Measurements from ENCODE around the gene MRM2. TPM values are rescaled to one million over a fixed set of nuclear protein-coding genes. Genes with fewer than 3 reads are reported as not detected.

The MRM2 gene
- total and polyA plus RNA-seq, 10 of the 15 experiments (the other 5 are each of a cell fraction or from before 2014, with no cell fraction given), result 43.2 to 128 (median 71.4) TPM

DNA sequence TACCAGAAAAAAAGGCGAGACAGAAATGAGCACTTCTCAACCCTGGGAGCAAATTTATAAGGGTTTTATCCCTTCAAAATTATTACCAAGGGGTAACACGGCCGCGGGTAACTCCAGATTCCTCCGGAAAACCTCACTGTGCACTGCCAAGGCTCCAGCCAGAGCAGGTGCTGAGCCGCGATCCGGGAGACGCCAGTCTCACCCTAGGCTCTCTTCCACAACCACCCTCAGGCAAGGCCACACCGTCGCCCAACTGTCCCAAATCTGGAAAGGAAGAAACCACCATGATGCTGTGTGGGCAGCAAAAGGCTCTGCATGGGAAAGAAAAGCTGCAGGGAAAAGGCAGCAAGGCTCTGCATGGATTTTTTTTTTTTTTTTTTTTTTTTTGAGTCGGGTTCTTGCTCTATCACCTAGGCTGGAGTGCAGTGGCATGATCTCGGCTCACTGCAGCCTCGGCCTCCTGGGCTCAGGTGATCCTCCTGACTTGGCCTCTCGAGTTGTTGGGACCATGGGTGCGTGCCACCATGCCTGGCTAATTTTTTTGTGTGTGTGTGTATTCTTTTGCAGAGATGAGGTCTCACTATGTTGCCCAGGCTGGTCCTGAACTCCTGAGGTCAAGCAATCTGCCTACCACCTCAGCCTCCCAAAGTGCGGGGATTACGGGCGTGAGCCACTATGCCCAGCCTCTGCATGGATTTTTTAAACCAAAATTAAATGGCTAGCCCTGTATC is 48.3 kb downstream of the MRM2 start:
- ChIA-PET SMC1A (ENCODE audit: uncharacterized antibody, unreplicated experiment) (interaction anchor here (1.5 kb wide), 1 partner anchor 12 kb away, joined by 5 read pairs; no protein-coding TSS in a partner anchor), CTCF (interaction anchor here (1.1 to 3.2 kb wide), 8 partner anchors 7 to 154 kb away, joined by 3 to 27 read pairs (median 8); no protein-coding TSS in a partner anchor), POLR2A (interaction anchor here (0.5 to 0.6 kb wide), 2 partner anchors 154 to 373 kb away, joined by 4 read pairs; no protein-coding TSS in a partner anchor), RAD21 (ENCODE audit: unreplicated experiment) (interaction anchor here (1.5 to 2.9 kb wide), 2 partner anchors 16 to 94 kb away, joined by 4 to 14 read pairs; no protein-coding TSS in a partner anchor)
- Histone ChIP-seq H3K27ac (ENCODE audit: control insufficient read depth, insufficient read depth) (no peak overlapping the region), H3K9ac (ENCODE audit: control insufficient read depth, insufficient read depth, low read length) (no peak overlapping the region), H3K27me3 (replicated peaks in 1 of 2; ENCODE audit: control insufficient read depth in 2 of 2, insufficient read depth in 2 of 2, low read length in 1 of 2) (no peaks in the 10 kb centered on the region), H3K79me2 (ENCODE audit: control insufficient read depth, insufficient read depth, low read length) (no peaks in the 10 kb centered on the region), H2AFZ (ENCODE audit: control insufficient read depth, low read depth, low read length) (no peak overlapping the region), H4K20me1 (ENCODE audit: control insufficient read depth, insufficient read depth) (no peaks in the 10 kb centered on the region), H3K9me3 (replicated peaks; ENCODE audit: control insufficient read depth, insufficient read depth, low read length) (peaks cover 6% of the 10 kb centered on the region; the same call in 2 of the 3 replicates), H3K4me3 (no peak overlapping the region), H3K36me3 (ENCODE audit: control insufficient read depth in 2 of 2, insufficient read depth in 2 of 2, low read length in 1 of 2) (peaks cover 8 to 20% of the 10 kb centered on the region in 2 experiments), H3K4me1 (ENCODE audit: control insufficient read depth, insufficient read depth, low read length) (no peaks in the 10 kb centered on the region), H3K4me2 (ENCODE audit: control insufficient read depth, insufficient read depth) (no peak overlapping the region)
- no peak for TF ChIP-seq SREBF1 (IDR thresholded peaks at IDR 0.05; ENCODE audit: low read length)
- no peak for TF ChIP-seq BMI1 (IDR thresholded peaks at IDR 0.05; ENCODE audit: borderline replicate concordance)
- no peak for TF ChIP-seq CREM (IDR thresholded peaks at IDR 0.05; ENCODE audit: low read depth)
- no peak for TF ChIP-seq GABPA (IDR thresholded peaks at IDR 0.05; ENCODE audit: low read depth)
- TF ChIP-seq TAF1 (IDR thresholded peaks at IDR 0.05; ENCODE audit: borderline replicate concordance, low read depth, low read length), result no peak
- TF ChIP-seq EGR1 (IDR thresholded peaks at IDR 0.05; ENCODE audit: borderline replicate concordance in 1 of 2, low read depth in 2 of 2, low read length in 2 of 2), result no peak
- TF ChIP-seq CBX3 (IDR thresholded peaks at IDR 0.05; ENCODE audit: borderline replicate concordance, low read depth), result no peak
- no peak for TF ChIP-seq RAD21 (IDR thresholded peaks at IDR 0.05; ENCODE audit: insufficient read depth, low read depth, low read length)
- TF ChIP-seq STAT1 (conservative IDR thresholded peaks at IDR 0.05), result no peak
- TF ChIP-seq, protein P1, sequence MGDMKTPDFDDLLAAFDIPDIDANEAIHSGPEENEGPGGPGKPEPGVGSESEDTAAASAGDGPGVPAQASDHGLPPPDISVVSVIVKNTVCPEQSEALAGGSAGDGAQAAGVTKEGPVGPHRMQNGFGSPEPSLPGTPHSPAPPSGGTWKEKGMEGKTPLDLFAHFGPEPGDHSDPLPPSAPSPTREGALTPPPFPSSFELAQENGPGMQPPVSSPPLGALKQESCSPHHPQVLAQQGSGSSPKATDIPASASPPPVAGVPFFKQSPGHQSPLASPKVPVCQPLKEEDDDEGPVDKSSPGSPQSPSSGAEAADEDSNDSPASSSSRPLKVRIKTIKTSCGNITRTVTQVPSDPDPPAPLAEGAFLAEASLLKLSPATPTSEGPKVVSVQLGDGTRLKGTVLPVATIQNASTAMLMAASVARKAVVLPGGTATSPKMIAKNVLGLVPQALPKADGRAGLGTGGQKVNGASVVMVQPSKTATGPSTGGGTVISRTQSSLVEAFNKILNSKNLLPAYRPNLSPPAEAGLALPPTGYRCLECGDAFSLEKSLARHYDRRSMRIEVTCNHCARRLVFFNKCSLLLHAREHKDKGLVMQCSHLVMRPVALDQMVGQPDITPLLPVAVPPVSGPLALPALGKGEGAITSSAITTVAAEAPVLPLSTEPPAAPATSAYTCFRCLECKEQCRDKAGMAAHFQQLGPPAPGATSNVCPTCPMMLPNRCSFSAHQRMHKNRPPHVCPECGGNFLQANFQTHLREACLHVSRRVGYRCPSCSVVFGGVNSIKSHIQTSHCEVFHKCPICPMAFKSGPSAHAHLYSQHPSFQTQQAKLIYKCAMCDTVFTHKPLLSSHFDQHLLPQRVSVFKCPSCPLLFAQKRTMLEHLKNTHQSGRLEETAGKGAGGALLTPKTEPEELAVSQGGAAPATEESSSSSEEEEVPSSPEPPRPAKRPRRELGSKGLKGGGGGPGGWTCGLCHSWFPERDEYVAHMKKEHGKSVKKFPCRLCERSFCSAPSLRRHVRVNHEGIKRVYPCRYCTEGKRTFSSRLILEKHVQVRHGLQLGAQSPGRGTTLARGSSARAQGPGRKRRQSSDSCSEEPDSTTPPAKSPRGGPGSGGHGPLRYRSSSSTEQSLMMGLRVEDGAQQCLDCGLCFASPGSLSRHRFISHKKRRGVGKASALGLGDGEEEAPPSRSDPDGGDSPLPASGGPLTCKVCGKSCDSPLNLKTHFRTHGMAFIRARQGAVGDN (IDR thresholded peaks at IDR 0.05), result no peak
- TF ChIP-seq, protein P2, sequence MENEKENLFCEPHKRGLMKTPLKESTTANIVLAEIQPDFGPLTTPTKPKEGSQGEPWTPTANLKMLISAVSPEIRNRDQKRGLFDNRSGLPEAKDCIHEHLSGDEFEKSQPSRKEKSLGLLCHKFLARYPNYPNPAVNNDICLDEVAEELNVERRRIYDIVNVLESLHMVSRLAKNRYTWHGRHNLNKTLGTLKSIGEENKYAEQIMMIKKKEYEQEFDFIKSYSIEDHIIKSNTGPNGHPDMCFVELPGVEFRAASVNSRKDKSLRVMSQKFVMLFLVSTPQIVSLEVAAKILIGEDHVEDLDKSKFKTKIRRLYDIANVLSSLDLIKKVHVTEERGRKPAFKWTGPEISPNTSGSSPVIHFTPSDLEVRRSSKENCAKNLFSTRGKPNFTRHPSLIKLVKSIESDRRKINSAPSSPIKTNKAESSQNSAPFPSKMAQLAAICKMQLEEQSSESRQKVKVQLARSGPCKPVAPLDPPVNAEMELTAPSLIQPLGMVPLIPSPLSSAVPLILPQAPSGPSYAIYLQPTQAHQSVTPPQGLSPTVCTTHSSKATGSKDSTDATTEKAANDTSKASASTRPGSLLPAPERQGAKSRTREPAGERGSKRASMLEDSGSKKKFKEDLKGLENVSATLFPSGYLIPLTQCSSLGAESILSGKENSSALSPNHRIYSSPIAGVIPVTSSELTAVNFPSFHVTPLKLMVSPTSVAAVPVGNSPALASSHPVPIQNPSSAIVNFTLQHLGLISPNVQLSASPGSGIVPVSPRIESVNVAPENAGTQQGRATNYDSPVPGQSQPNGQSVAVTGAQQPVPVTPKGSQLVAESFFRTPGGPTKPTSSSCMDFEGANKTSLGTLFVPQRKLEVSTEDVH (IDR thresholded peaks at IDR 0.05; ENCODE audit: low read depth, partially characterized antibody), result no peak
- TF ChIP-seq BRCA1 (IDR thresholded peaks at IDR 0.05; ENCODE audit: low read depth, low read length), result no peak
- TF ChIP-seq ATF7 (IDR thresholded peaks at IDR 0.05; ENCODE audit: low read depth), result no peak
- TF ChIP-seq CHD1 (IDR thresholded peaks at IDR 0.05; ENCODE audit: low read depth, low read length), result no peak
- TF ChIP-seq ETV6 (conservative IDR thresholded peaks at IDR 0.05 in 1 of 2, IDR thresholded peaks at IDR 0.05 in 1 of 2; ENCODE audit: borderline replicate concordance in 1 of 2, low read depth in 1 of 2), result no peak
- intact Hi-C loops (cut with micrococcal nuclease; ENCODE audit: unreplicated experiment), result loop anchor here (2.0 kb wide), 1 partner anchor 93 kb away; no protein-coding TSS in a partner anchor
- FAIRE-seq (no peak), ATAC-seq (no peak), DNase-seq (ENCODE audit: low read depth, low spot score) (no peak)
- WGBS (ENCODE audit: insufficient coverage, insufficient replicate concordance, low lambda C conversion rate, missing lambda C conversion rate), result 91% methylated on average over 16 of the region's 19 CpGs
- BruUV-seq (replicated peaks), result no TSS peak
- in situ Hi-C loops (cut with MboI), result no loop called here
